OCI-LY7 (cell line): ENCODE measurements around the gene PRPF40A. TPM values are rescaled to one million over a fixed set of nuclear protein-coding genes. Genes with fewer than 3 reads are reported as not detected.
A peak's percentile ranks its signal among the peaks of the same experiment; 100 is the strongest.

Experiments
- BruUV-seq: library from RNA; stranded (reverse); fragments of 400-500 nt; replicated peaks from 2 replicates; lab custom pipeline; 2021; lab: Mats Ljungman, UMichigan
- CTCF ChIA-PET: fragments of 300-600 bp; sonication (Branson Sonifier 250); formaldehyde crosslinking; loops from one replicate; lab custom pipeline; 2022; ENCODE audit warnings: antibody characterized with exemption; ENCODE audit not compliant: unreplicated experiment; lab: Charles Lee
- POLR2A ChIA-PET: fragments of 300-600 bp; sonication (Branson Sonifier 250); formaldehyde crosslinking; loops from one replicate; lab custom pipeline; 2022; ENCODE audit warnings: antibody characterized with exemption; lab: Charles Lee
- DNase-seq: peaks from one replicate; pipeline ENCODE4 v3.0.0-alpha.2; 2015; ENCODE audit warnings: low spot score
- H2AFZ ChIP-seq: fragments of 200-600 bp; sonication (generic), shearing (Covaris generic); 2 replicates; pipeline ENCODE4 v1.6.1; 2014; ENCODE audit warnings: mild to moderate bottlenecking, antibody characterized with exemption, low read length, moderate library complexity
- H3K27ac ChIP-seq: fragments of 200-600 bp; sonication (generic); 2 replicates; pipeline ENCODE4 v1.5.1; 2014; ENCODE audit warnings: mixed run types, low read depth, mild to moderate bottlenecking, moderate library complexity, low read length, inconsistent platforms; ENCODE audit not compliant: poor library complexity, severe bottlenecking
- H3K36me3 ChIP-seq: fragments of 200-600 bp; sonication (generic); 2 replicates; pipeline ENCODE4 v1.6.1; 2014; ENCODE audit warnings: mild to moderate bottlenecking, antibody characterized with exemption, low read length, moderate library complexity, mixed read lengths; ENCODE audit not compliant: insufficient read depth
- H3K4me1 ChIP-seq: fragments of 200-600 bp; sonication (generic); 2 replicates; pipeline ENCODE4 v1.5.1; 2014; ENCODE audit warnings: mild to moderate bottlenecking, low read length; ENCODE audit not compliant: insufficient read depth, poor library complexity, severe bottlenecking
- H3K4me2 ChIP-seq: fragments of 200-600 bp; sonication (generic); 2 replicates; pipeline ENCODE4 v1.6.1; 2014; ENCODE audit warnings: mild to moderate bottlenecking, low read length
- H3K4me3 ChIP-seq: fragments of 200-600 bp; sonication (generic); 2 replicates; pipeline ENCODE4 v1.5.1; 2014; ENCODE audit warnings: mild to moderate bottlenecking, low read depth, low read length; ENCODE audit not compliant: poor library complexity, severe bottlenecking
- H3K79me2 ChIP-seq: fragments of 200-600 bp; sonication (generic); 2 replicates; pipeline ENCODE4 v1.6.1; 2016; ENCODE audit warnings: low read depth, mild to moderate bottlenecking, low read length, moderate library complexity, mixed read lengths; ENCODE audit not compliant: insufficient read depth
- H3K9me2 ChIP-seq: fragments of 200-600 bp; sonication (generic); 2 replicates; pipeline ENCODE4 v1.6.1; 2016; ENCODE audit warnings: mild to moderate bottlenecking, low read length, mixed read lengths; ENCODE audit not compliant: insufficient read depth
- H3K9me3 ChIP-seq: fragments of 200-600 bp; sonication (generic); 2 replicates; pipeline ENCODE4 v1.6.1; 2014; ENCODE audit warnings: mild to moderate bottlenecking, mixed run types, low read length, mixed read lengths
- H4K20me1 ChIP-seq: fragments of 200-600 bp; sonication (generic); 2 replicates; pipeline ENCODE4 v1.6.1; 2014; ENCODE audit warnings: mild to moderate bottlenecking, antibody characterized with exemption, low read length, moderate library complexity, mixed read lengths; ENCODE audit not compliant: insufficient read depth
- EZH2phosphoT487 ChIP-seq: fragments of 200-600 bp; sonication (generic); IDR thresholded peaks from 2 replicates; pipeline ENCODE4 v1.6.1; 2018; ENCODE audit warnings: low read depth, borderline replicate concordance, mild to moderate bottlenecking, mixed run types, antibody characterized with exemption, low read length, moderate library complexity, mixed read lengths
- intact Hi-C: fragments of 100-400 bp; cut with micrococcal nuclease; formaldehyde crosslinking; loops from one replicate; pipeline ENCODE4 v1.10.0; 2022; ENCODE audit not compliant: unreplicated experiment
- total RNA-seq, 2 experiments: library from RNA; depleted of rRNA in 1 of 2; stranded (reverse); fragments of >200 nt in 1 of 2; shearing (Covaris generic) in 1 of 2; gene quantifications; 2 replicates each; pipeline ENCODE4 v1.2.3, GENCODE V29; 2014 to 2022
- TF ChIP-seq, protein P1 (sequence below): fragments of 200-600 bp; sonication (generic); conservative IDR thresholded peaks from 2 replicates; pipeline ENCODE4 v1.5.1; 2014; ENCODE audit warnings: mild to moderate bottlenecking, antibody characterized with exemption, low read length, moderate library complexity, mixed read lengths

Gene PRPF40A
- total RNA-seq, 2 experiments from 2014 or later: 156 to 177 TPM

DNA sequence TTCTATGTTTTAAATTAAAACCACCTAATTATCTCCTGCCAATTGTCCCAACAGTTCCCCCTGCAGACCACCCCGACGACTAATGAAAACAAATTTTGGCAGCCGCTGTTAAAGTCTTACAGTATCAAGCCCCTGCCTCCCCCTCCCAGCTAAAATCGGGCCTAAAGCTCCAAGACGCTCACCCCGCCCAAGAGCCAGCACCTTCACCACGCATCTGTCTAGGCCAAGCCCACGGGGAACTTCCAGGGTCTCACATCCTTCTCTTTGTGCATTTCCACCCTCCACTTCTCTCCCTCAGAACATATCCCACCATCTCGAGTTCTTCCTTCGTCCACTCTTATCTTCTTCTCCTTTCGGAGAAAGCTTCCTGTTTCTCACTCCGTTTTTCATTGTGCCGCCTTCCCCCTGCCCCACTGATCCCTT is 445 bp downstream of the PRPF40A start:
- CTCF ChIA-PET: interaction anchor here (0.6 to 0.9 kb wide), 2 partner anchors 112 to 541 kb away, joined by 4 to 12 read pairs; partner anchors contain the start of gene STAM2
- peak overlapping the region; percentile 76 for H3K4me3 ChIP-seq
- H3K4me1 ChIP-seq: peaks cover 31% of the 10 kb centered on the region
- H3K4me2 ChIP-seq: peak overlapping the region; percentile 75
- no TSS peak for BruUV-seq
- peaks cover 54% of the 10 kb centered on the region for H4K20me1 ChIP-seq
- intact Hi-C loops: loop anchor here (1.0 to 5.0 kb wide), 2 partner anchors 542 to 890 kb away; partner anchors contain the start of genes ARL5A and STAM2
- H3K36me3 ChIP-seq: peaks cover 63% of the 10 kb centered on the region
- peak overlapping the region; percentile 89 for H3K27ac ChIP-seq
- H3K9me3 ChIP-seq: no peaks in the 10 kb centered on the region
- peaks cover 85% of the 10 kb centered on the region for H3K79me2 ChIP-seq
- H3K9me2 ChIP-seq: no peaks in the 10 kb centered on the region
- POLR2A ChIA-PET: interaction anchor here (0.6 to 5.5 kb wide), 11 partner anchors 10 to 552 kb away, joined by 3 to 45 read pairs (median 4); no protein-coding TSS in a partner anchor
- peak overlapping the region; percentile 15; the same call in 1 of the 2 replicates for H2AFZ ChIP-seq
- peak; percentile 55 for DNase-seq
- TF ChIP-seq, protein P1, sequence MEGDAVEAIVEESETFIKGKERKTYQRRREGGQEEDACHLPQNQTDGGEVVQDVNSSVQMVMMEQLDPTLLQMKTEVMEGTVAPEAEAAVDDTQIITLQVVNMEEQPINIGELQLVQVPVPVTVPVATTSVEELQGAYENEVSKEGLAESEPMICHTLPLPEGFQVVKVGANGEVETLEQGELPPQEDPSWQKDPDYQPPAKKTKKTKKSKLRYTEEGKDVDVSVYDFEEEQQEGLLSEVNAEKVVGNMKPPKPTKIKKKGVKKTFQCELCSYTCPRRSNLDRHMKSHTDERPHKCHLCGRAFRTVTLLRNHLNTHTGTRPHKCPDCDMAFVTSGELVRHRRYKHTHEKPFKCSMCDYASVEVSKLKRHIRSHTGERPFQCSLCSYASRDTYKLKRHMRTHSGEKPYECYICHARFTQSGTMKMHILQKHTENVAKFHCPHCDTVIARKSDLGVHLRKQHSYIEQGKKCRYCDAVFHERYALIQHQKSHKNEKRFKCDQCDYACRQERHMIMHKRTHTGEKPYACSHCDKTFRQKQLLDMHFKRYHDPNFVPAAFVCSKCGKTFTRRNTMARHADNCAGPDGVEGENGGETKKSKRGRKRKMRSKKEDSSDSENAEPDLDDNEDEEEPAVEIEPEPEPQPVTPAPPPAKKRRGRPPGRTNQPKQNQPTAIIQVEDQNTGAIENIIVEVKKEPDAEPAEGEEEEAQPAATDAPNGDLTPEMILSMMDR: no peak
- no peak for TF ChIP-seq EZH2phosphoT487

DNA sequence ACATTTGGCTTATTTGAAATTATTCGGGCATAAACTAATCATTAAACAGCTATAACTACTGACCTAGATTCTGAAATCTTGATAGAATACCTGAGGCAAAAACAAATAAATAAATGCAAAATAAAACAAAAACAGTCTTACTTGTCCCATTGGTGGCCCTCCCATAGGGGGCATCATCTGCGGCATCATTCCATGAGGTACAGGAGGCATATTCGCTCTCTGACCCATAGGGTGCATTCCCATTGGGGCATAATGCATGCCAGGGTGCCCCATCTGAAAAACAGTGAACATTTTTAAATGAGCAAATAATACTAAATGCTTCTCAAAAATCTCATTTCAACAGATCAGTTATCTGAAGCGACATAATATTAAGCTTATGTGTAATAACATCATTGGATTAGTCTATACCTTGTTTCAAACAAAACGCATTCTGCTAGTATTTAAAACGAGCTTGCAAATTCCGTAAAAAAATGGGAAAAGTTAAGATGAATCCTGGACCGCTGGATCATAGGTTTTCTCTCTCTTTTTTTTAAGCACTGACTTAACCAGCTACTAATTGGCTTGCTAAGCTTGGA is 1.3 kb downstream of the PRPF40A start:
- TF ChIP-seq EZH2phosphoT487: no peak
- TF ChIP-seq, protein P1: peak; percentile 87
- peak overlapping the region; percentile 89 for H3K27ac ChIP-seq
- peaks cover 46% of the 10 kb centered on the region for H4K20me1 ChIP-seq
- intact Hi-C loops: loop anchor here (5.0 kb wide), 1 partner anchor 889 kb away; the partner anchor contains the start of gene ARL5A
- no peak overlapping the region for H2AFZ ChIP-seq
- ChIA-PET CTCF (no interaction called here), POLR2A (interaction anchor here (0.6 to 5.5 kb wide), 9 partner anchors 11 to 49 kb away, joined by 3 to 45 read pairs (median 4); no protein-coding TSS in a partner anchor)
- H3K36me3 ChIP-seq: peaks cover 63% of the 10 kb centered on the region
- H3K9me2 ChIP-seq: no peaks in the 10 kb centered on the region
- H3K4me3 ChIP-seq: peak overlapping the region; percentile 76
- BruUV-seq: TSS peak; percentile 30
- DNase-seq: peak; percentile 66
- peaks cover 1% of the 10 kb centered on the region; the same call in 1 of the 2 replicates for H3K9me3 ChIP-seq
- H3K4me1 ChIP-seq: peaks cover 23% of the 10 kb centered on the region
- peak overlapping the region; percentile 75 for H3K4me2 ChIP-seq
- peaks cover 85% of the 10 kb centered on the region for H3K79me2 ChIP-seq
